T47D (cell line): ENCODE results near the gene DND1.
"Not testable (repeated sequence)": the region's sequence is repeated elsewhere in the genome, so short reads cannot be mapped to it uniquely, and the experiment has no call there.

ENCODE experiments used
- DNase-seq, 2 experiments: peaks; one replicate each; pipeline versions ENCODE4 v3.0.0 to v3.0.0-alpha.2; 2011 to 2012; ENCODE audit warnings: low read depth in 1 of 2, low spot score in 1 of 2
- JUND ChIP-seq: IDR thresholded peaks from 2 replicates; pipeline ENCODE4 v1.6.1; 2012; ENCODE audit warnings: low read depth
- in situ Hi-C: cut with HindIII; loops from 2 replicates; pipeline ENCODE4 v1.10.0; 2016; ENCODE audit warnings: low sequenced_read_pairs, low pct_unique_long_range_greater_than_20kb

Gene DND1

GRCh38 chr5:140664030-140664358 is 9.4 kb downstream of the DND1 start:
- DNase-seq: no peak
- TF ChIP-seq JUND: no peak
- in situ Hi-C loops: no loop called here

GRCh38 chr5:140660371-140660770 is 13.0 kb downstream of the DND1 start:
- DNase-seq, in situ Hi-C loops: not testable (repeated sequence)

- in situ Hi-C loops: no loop called here
- DNase-seq: no peak
- no peak for TF ChIP-seq JUND
These were observed 14.5 kb downstream of the DND1 start for GRCh38 chr5:140658870-140659269.

- in situ Hi-C loops: no loop called here
- TF ChIP-seq JUND: no peak
- DNase-seq: no peak
These were observed 26.3 kb downstream of the DND1 start for GRCh38 chr5:140647042-140647419.

- no peak for DNase-seq
- no peak for TF ChIP-seq JUND
- in situ Hi-C loops: no loop called here
These were observed 30.7 kb downstream of the DND1 start for GRCh38 chr5:140642718-140643117.

GRCh38 chr5:140641716-140642115 is 31.7 kb downstream of the DND1 start:
- DNase-seq: no peak
- in situ Hi-C loops: no loop called here
- no peak for TF ChIP-seq JUND

GRCh38 chr5:140639148-140639981 is 34.0 kb downstream of the DND1 start, which contains the start of gene TMCO6:
Gene TMCO6, plus strand, starts transcription at chr5:140639451. Its CDS starts 77 bp downstream, at chr5:140639528.
- in situ Hi-C loops: no loop called here
- no peak for TF ChIP-seq JUND
- peak; percentile 95 to 96 for DNase-seq

GRCh38 chr5:140638898-140639147 is 34.6 kb downstream of the DND1 start:
- in situ Hi-C loops, DNase-seq: not testable (repeated sequence)

GRCh38 chr5:140637371-140638100 is 35.8 kb downstream of the DND1 start:
- in situ Hi-C loops: no loop called here
- DNase-seq: no peak
- TF ChIP-seq JUND: no peak

- no peak for TF ChIP-seq JUND
These were observed 37.8 kb downstream of the DND1 start for GRCh38 chr5:140635291-140636257.

GRCh38 chr5:140634103-140634502 is 39.3 kb downstream of the DND1 start:
- no peak for TF ChIP-seq JUND
- in situ Hi-C loops: no loop called here
- DNase-seq: no peak

More at GRCh38 chr5:140635291-140636257, 37.8 kb downstream of the DND1 start:
- in situ Hi-C loops: no loop called here
- no peak for DNase-seq

GRCh38 chr5:140633501-140633900 is 39.9 kb downstream of the DND1 start:
- no peak for DNase-seq
- in situ Hi-C loops: no loop called here
- TF ChIP-seq JUND: no peak
